Stimulated activated CD8-positive, alpha-beta memory T cell treated with anti-CD3 and anti-CD28 coated beads, Interleukin-12 subunit alpha, Interleukin-12 subunit beta, amount 100 ng/mL, for 4 hours (primary cell): Measurements from ENCODE around the gene TESMIN.

Experiments used
- DNase-seq: peaks from one replicate; pipeline ENCODE4 v3.0.0-alpha.2; 2020; ENCODE audit warnings: low read depth

Gene TESMIN

DNA sequence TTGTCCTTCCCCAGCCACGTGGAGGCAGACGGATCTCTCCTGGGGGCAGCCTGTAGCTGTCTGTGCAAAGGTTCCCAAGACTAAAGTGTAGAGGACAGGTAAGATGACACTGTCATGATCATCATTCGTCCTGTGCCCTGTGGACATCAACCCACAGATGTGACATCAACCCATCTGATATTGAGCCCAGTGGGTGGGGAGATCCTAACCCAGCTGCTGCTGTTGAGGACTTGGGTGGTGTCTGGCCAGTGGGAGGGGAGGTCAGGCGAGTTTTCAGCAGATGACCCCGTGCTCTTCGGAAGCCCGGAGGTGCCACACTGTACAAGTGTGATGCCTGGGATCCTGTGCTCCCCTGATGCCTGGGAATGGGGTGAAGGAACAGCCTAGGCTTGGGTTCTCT is 68.2 kb downstream of the TESMIN start:
- no peak for DNase-seq

DNA sequence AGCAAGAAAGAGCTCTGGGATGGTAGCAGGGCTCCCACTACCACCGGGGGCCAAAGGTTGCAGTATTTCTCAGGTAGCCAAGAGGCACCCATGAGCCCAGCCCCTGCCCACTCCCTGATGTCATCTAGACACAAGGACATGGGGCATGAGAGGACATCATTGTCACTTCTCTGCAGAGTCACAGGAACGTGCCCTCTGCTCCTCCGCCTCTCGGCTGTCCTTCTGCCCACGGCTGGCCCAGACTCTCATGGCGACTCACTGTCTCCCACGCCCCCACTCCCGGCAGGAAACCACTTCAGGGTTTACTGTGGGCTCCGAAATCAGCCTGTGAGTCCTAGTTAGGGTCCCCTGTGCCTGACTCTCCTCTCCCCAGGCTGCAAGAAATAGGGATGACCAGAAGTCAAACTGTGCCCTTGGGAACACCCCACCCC is 68.8 kb downstream of the TESMIN start:
- DNase-seq = no peak

DNA sequence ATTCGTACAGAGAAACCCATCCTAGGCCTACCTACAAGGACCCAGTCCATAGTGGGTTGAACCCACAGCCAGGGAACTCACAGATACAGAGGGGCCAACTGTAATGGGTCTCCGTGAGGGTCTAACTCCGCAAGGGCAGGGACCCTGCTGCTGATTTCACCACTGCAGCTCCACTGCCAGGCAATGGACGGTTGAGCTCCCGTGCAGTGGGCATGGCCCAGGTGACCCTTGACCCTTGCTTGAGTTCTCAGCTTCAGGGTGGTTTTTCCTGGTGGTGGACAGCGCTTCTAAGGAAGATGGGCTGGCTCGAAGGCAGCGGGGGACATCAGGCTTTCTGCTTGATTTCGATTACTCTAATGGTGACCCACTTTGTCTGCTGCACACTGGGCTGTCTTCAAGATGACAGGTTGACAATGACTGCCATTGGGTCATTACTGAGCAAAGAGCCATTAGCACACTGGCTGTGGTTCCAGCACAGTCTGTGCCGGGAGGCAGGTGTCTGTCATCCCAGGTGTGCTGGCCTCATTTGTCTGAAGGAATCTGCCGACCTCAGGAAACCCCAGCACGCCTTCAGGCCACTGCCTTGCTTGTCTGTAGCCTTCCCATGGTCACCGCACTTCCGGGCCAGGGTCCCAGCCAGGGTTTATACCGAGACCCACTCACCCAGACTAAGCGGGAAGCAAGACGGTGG is 70.6 kb downstream of the TESMIN start:
- DNase-seq = no peak

DNA sequence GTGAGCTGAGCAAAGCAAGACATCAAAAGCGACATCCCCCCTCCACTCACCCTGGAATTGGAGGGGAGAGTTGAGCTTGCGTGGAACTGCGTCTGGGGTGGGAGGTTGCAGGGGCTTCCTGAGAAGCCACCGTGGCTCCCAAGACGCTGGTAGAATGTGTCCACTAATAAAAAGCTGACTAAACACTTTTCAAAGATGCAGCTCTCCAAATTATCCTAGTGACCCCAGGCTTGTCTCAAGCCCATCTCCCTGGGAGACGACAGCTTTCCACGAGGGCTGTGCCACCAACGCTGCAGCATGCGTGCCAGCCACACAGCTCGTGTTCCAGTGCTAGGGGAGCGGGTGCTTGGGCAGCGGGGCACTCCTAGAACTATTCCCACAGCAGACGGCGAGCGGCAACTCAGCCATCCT is 73.3 kb downstream of the TESMIN start:
- no peak for DNase-seq

DNA sequence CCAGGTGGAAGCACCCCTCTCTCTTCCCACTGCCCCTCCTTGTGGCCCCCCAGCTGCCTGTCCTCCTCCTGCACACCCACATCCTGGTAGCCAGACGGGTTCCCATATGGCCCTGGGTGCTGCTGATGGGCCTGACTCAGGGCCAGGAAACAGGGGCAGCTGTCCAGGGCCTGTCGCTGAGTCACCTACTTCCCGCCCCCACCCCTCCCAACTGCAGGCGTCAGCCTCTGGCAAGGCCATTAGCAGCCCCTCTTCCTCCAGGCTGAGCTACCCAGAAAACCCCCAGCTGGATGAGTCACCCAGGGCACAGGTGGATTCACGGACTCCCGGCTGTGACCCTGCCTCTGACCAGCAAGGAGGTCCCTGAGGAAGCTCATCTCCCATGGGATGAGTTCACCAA is 73.9 kb downstream of the TESMIN start:
- no peak for DNase-seq

DNA sequence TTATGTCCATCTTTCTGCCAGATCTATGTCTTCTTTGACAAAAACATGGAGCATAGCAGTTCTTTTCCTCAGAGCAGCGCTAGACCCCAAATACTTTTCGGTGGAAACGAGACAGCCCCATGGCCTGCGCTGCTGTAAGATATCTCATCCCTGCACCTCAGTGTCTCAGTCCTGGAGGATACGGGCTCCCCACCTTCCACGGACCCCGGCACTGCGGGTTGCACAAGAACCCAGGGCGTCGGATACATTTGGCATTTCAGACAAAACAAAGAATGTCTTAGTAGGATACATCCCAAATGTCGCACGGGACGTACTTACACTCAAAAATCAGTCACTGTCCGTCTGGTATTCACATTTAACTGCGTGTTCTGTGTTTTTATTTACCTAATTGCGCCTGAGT is 76.9 kb downstream of the TESMIN start:
- no peak for DNase-seq

DNA sequence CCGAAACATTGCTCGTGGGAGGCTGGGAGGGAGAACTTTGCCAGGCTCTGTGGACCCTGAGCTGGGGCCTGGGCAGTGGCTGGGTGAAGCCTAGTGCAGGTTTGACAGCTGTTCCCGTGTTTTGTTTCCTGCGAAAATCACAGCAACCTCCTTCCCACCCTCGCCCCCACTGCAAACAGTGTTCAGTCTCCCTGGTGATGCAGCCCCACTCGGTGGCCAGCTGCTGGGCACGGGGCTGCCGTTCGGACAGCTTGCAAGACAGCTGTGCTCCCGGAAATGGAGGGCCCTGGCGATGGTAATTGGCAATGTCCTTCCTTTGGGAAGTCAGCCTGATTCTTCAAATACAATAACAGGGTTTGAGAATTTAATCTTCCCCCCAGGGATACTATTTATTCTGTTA is 77.3 kb downstream of the TESMIN start:
- no peak for DNase-seq

DNA sequence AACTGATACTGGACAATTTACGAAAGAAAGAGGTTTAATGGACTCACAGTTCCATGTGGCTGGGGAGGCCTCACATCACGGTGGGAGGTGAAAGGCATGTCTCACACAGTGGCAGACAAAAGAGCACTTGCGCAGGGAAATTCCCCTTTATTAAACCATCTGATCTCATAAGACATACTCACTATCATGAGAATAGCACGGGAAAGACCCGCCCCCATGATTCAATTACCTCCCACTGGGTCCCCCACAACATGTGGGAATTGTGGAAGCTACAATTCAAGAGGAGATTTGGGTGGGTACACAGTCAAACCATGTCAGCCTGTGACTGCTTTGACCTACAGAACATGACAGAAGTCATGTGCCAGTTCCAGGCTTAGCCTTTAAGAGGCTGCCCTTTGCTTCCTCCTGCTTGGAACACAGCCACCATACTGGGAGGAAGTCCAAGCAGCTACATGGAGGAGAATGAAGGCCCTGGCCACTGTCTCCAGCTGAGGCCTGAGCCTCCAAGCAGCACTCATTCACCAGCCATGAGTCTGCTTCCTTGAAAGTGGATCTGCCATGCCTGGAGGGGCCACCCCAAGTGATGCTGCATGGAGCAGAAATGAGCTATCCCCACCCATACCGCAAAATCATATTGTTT is 77.9 kb downstream of the TESMIN start:
- no peak for DNase-seq

DNA sequence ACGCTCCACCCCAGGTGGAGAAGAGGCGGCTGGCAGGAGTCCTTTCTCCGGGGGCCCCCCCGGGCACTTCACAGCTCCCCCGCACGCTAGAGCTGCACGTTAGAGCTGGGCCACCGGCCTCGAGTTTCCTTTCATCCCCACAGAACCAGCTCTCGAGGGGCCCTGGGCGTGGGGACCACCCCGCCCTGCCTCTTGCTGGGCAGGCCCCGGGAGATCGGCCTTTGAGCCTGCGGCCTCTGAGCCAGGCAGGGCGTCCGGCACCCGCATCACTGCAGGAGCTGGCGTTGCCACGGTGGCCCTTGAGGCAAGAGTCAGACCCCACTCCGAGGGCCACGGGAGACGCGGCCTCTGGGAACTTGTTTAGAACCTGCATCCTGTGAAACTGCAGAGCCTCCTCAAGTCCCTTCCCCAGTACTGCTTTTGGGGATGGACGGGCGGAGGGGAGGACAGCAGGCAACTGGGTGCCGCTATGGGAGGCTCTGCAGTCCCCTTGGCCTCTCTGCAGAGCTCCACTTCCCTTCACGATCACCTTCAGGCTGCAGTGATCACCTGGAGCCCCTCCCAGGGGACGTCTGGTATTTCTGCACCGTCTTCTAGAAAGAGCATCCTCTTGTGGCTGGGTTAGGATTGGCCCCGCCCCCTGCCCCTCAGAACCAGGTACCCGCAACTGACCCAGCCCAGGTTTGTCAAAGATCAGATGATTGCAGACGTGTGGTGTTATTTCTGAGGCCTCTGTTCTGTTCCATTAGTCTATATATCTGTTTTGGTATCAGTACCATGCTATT is 80.9 kb downstream of the TESMIN start:
- no peak for DNase-seq

DNA sequence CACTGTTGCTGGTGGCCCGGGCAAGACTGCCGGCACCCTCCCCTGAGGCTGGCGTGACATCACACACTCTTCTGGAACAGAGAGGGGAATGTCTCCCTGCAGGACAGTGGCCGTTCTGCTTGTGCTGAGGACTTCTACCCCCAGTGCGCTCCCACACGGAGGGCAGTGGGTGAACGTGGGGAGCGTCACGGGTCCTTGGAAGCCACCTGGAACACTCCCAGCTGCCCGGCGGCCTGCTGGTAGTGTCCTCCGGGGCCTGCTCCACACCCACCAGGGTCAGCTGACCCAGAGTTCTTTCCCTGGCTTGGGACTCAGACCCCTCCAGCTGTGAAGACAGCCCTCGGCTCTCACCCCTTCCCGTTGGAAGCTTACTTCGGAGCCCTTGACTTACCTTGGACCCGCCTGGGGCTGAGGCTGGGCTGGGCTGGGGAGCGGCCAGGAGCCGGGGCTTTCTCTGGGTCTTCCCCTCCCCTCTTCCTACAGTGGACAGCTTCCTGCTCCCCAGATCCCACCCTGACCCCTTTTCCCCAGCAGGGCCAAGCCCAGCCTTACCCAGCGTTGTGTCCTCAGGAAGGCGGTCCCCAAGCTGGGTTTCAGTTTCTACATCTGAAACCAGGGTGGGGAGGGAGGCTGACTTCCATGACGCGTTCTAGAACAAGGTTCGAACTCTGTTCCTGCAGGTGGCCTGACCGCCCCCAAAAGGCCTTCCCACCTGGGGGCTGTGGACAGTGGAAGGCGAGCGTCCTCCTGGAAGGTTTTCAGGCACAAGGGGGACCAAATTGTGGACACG is 81.8 kb downstream of the TESMIN start:
- no peak for DNase-seq

DNA sequence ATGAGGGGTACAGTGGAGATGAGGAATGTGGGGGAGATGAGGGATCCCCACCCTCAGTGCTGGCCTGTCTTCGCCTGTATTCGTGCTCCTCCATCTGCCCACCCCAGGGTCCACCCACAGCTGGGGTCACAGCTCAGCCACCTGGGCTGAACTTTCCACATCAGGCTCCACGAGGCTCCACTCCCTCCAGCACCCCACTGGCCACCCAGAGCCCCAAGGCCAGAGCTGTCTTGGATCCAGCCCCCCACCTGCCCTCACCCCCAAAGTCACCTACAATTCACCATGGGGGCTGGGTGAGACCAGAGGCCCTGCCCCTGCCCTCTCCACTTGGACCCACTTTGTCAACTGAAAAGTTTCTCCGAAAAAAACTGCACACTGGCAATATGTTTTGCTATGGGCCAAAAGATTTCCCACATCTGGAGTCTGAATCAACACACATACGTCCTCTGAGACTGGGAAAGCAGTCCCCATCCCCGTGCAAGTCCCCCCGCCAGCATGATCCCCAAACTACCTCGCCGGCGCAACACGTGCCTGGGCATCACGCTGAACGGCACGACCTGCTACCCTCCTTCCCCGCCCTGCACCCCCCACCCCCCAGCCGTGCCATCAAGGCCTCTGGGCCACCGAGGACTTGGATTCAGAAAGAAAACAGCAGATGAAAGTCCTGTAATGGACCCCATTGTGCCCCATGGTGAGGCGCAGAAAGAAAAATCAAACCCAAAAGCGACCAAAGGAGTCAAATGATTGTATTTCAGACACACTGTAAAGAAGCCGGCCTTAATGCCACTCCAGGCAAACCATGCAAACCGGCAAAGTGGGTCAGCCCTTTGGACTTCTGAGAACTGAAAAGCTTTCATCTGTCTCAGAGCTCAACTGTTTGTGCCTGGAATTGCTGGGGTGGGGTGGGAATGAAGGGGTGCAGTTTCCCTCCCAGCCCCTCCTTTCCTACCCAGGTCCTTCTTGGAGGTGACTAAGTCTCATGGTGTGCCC is 83.5 kb downstream of the TESMIN start:
- no peak for DNase-seq

DNA sequence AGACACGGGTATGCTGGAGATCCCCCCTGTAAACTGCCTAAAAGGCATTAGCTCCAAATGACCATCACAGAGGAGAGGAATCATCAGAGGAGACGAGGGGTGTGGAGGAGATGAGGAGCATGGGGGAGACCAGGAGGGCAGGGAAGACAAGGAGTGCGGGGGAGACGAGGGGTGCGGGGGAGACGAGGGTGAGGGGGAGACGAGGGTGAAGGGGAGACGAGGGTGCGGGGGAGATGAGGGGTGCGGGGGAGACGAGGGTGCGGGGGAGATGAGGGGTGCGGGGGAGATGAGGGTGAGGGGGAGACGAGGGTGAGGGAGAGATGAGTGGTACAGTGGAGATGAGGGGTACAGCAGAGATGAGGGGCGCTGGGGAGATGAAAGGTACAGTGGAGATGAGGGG is 84.5 kb downstream of the TESMIN start:
- DNase-seq = no peak

DNA sequence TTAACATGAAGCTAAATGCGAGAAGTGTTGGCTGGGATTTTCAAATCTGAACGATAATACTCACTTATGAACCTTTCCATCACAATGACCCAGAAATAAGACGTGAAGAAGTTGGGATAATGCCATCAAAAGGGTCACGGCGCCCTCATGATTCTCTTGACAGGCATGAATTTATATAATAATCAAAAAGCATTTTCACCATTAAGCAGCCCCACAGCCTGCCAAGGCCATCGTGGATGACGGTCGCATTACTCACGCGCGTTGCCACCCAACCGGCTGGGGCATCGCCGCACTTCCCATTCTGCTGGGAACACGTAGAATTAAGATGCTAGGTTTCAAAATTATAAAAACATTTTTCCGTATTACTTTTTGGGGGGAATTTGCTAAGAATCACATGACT is 85.9 kb downstream of the TESMIN start:
- DNase-seq = no peak

DNA sequence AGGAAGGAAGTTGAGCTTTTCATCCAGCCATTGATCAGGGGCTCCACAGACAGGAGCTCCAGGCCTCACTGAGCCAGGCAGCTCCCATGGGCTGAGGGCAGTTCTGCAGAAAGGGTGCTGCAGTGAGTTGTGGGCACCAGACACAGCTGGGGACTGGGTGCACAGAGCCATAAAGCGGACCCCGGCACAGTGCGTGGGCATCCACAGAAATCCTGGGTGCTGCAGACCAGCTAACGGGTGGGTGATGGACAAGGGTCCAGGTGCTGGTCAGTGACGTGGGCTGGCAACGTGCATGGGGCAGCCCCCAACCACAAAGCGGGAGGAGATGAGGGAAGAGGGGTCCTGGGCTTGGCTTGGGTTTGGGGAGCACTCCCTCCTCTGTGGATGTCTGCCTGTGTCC is 86.4 kb downstream of the TESMIN start:
- DNase-seq = no peak

DNA sequence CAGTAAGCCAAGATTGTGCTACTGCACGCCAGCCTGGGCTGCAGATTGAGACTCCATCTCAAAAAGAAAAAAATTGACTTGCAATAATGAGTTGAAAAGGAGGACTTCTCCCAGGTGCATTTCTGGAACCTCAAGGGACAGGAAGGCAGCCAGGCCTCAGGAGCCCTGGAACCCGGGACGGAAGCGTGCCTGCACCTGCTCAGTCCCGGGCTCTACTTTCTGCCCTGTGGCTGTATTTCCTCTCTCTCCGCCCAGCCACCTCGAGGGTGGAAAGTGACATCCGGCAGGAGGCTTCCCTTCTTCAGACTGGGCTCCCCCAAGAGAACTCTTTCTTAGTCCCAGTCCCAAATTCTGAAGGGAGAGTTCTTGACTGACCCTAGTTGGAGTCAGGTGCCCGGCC is 87.2 kb downstream of the TESMIN start:
- DNase-seq = no peak

DNA sequence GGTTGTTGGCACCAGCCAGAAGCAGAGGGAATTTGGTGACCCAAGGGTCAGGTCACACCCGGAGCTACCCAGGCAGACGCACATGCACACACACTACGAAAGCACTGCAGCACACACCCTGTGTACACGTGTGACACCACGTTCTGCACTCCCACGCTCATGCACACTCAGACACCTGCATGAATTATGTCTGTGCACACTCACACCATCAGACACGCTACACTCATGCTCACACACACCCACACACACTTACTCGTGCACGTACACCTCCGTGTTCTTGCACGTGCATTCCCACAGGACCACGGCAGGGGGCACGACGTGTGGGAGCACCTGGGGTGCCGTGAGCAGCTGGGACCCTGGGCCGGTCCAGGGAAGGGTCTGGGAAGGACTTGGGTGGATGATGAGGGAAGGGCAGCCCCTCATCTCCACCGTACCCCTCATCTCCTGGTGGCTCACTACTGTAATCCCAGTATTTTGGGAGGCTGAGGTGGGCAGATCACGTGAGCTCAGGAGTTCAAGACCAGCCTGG is 87.8 kb downstream of the TESMIN start:
- DNase-seq = no peak

DNA sequence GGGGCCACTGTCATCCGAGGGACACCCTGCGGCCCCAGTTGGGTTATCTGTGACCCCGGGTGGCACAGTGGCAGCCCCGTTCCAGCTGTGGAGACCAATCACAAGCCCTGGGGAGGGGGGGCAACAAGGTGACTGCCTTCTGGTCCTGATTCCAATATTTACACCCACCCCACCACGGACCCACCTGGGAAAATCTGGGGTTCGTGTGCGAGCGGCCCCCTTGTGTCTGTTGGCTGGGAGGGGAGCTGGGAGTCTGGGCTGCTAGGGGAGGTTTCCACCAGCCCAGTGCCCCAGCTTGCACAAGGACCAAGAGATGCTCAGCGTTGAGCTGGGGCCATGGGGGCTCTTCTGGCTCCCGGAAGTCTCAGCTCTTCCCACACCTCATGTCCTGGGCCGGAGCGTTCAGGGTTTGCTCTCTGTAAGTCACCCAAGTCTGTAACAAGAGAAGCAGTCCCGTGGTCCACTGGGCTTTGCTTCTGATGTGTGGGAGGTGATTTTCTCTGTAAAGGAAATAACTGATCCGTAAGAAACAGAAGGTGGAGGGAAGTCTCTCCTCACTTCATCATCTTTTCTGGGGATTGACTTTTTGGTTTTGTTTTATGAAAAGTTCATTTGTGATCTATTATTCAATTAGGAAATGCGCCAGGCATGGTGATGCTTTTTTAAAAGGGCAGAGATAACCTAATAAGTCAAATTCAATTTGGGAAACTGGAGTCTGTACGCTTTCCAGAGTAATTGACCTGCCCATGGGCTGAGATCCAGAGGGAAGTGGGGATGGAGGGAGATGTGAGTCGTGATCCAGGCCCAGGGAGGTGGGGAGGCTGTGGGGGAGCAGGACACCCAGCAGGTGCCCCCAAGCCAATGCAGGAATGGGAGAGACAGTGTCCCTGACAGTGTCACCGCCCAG is 89.4 kb downstream of the TESMIN start:
- no peak for DNase-seq

DNA sequence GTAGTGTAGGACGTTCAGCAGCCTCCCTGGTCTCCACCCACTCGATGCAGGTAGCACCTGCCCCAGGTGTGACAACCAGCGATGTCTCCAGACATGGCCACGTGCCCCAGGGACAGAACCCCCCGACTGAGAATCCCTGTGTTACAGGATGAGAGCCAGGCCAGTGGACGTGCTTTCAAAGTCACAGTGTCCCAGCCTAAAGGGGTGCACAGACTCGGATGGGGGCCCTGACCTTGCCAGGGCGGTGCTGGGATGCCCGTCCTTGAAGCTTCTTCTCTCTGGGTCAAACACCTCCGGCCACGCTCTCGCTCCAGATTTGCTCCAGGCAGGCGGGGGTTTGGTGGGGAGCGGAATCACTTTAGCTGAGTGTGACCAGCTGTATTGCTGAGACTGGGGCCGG is 90.3 kb downstream of the TESMIN start:
- DNase-seq = no peak

DNA sequence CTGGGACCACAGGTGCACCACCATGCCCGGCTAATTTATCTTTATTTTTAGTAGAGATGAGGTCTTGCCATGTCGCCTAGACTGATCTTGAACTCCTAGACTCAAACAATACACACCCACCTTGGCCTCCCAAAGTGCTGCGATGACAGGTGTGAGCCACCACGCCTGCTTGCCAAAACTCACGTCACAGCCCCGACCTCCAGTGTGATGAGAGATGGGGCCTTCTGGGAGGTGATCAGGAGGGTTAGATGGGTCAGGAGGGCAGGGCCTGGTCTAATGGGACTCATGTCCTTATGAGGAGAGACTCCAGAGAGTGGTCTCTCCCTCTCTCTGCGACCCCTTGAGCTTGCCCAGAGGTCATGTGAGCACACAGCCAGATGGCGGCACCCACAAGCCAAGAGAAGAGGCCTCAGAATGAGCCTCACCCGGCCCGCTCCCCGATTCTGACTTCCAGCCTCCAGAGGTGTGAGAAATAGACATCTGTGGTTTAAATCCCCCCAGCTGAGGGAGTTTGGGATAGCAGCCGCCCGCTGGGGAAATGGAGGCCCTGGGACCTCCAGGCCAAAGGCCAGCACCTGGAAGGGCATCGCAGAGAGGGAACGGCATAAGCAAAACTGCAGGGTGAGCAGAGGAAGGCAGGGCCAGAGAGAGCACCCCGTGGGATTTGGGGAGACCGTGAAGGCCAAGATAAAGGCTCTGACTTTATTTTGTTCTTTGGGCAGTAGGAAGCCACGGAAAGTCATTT is 91.1 kb downstream of the TESMIN start:
- no peak for DNase-seq
